GM12878 (cell line): ENCODE data around the gene FBLN7. TPM values are rescaled to one million over a fixed set of nuclear protein-coding genes. Genes with fewer than 3 reads are reported as not detected.

Experiments used
- ATAC-seq: fragments of 200-7000 bp; cut with Tn5 transposase; 3 replicates; pipeline ENCODE4 v1.9.1; 2020; ENCODE audit warnings: mild to moderate bottlenecking, moderate library complexity
- BruUV-seq: library from RNA; stranded (reverse); fragments of 400-500 nt; replicated peaks from 2 replicates; lab custom pipeline; 2021; lab: Mats Ljungman, UMichigan
- CTCF ChIA-PET: fragments of 300-600 bp; sonication (Branson Sonifier 250); formaldehyde crosslinking; extraction: SDS; loops from one replicate; lab custom pipeline; 2021; ENCODE audit warnings: inconsistent platforms; lab: Yijun Ruan, JAX
- POLR2A ChIA-PET: fragments of 350-600 bp; formaldehyde crosslinking; extraction: SDS; loops from one replicate; lab custom pipeline; 2021; ENCODE audit warnings: inconsistent platforms; lab: Charles Lee
- RAD21 ChIA-PET: fragments of 300-600 bp; sonication (Branson Sonifier 250); formaldehyde crosslinking; loops from one replicate; lab custom pipeline; 2023; ENCODE audit warnings: antibody characterized with exemption; ENCODE audit not compliant: unreplicated experiment; lab: Charles Lee
- SMC1A ChIA-PET: fragments of 300-600 bp; sonication (Branson Sonifier 250); formaldehyde crosslinking; loops from one replicate; lab custom pipeline; 2023; ENCODE audit not compliant: unreplicated experiment, uncharacterized antibody; lab: Charles Lee
- DNase-seq: peaks from one replicate; pipeline ENCODE4 v3.0.0-alpha.2; 2011; ENCODE audit warnings: low read depth, low spot score
- FAIRE-seq: peaks from 3 replicates; lab custom pipeline; 2011; peaks lifted over from hg19 to GRCh38; lab: Jason Lieb, UNC
- H2AFZ ChIP-seq: 2 replicates; pipeline ENCODE4 v1.6.0; 2011; ENCODE audit warnings: low read depth, low read length, control low read depth; ENCODE audit not compliant: control insufficient read depth
- H3K27ac ChIP-seq: 2 replicates; pipeline ENCODE4 v1.5.1; 2011; ENCODE audit warnings: control low read depth; ENCODE audit not compliant: control insufficient read depth, insufficient read depth
- H3K27me3 ChIP-seq, 2 experiments: replicated peaks in 1 of 2; 2 replicates each; pipeline versions ENCODE4 v1.6.0 to v1.6.1; 2011; ENCODE audit warnings: low read length in 1 of 2; ENCODE audit not compliant: control insufficient read depth in 2 of 2, insufficient read depth in 2 of 2
- H3K36me3 ChIP-seq, 2 experiments: 2 replicates each; pipeline ENCODE4 v1.5.1; 2011; ENCODE audit warnings: low read length in 1 of 2; ENCODE audit not compliant: control insufficient read depth in 2 of 2, insufficient read depth in 2 of 2
- H3K4me1 ChIP-seq: 2 replicates; pipeline ENCODE4 v1.6.1; 2011; ENCODE audit warnings: mild to moderate bottlenecking, low read length, moderate library complexity, mixed read lengths; ENCODE audit not compliant: control insufficient read depth, insufficient read depth
- H3K4me2 ChIP-seq: 2 replicates; pipeline ENCODE4 v1.6.0; 2011; ENCODE audit warnings: control low read depth; ENCODE audit not compliant: control insufficient read depth, insufficient read depth
- H3K4me3 ChIP-seq: fragments of 200-600 bp; sonication (generic); 2 replicates; pipeline ENCODE4 v1.5.1; 2016
- H3K79me2 ChIP-seq: 2 replicates; pipeline ENCODE4 v1.6.0; 2011; ENCODE audit warnings: low read length; ENCODE audit not compliant: control insufficient read depth, insufficient read depth
- H3K9ac ChIP-seq: 2 replicates; pipeline ENCODE4 v1.8.0; 2011; ENCODE audit warnings: low read length, control low read depth, mixed read lengths; ENCODE audit not compliant: control insufficient read depth, insufficient read depth
- H3K9me3 ChIP-seq: replicated peaks from 3 replicates; pipeline ENCODE4 v1.5.1; 2011; ENCODE audit warnings: mild to moderate bottlenecking, low read length; ENCODE audit not compliant: control insufficient read depth, insufficient read depth
- H4K20me1 ChIP-seq: 2 replicates; pipeline ENCODE4 v1.6.0; 2011; ENCODE audit not compliant: control insufficient read depth, insufficient read depth
- CTCF ChIP-seq, 3 experiments: IDR thresholded peaks in 2 of 3; conservative IDR thresholded peaks in 1 of 3; 2 replicates each; pipeline ENCODE4 v1.5.1; 2011; ENCODE audit warnings: low read depth in 3 of 3, low read length in 3 of 3, mild to moderate bottlenecking in 3 of 3, control low read depth in 2 of 3, moderate library complexity in 2 of 3, inconsistent platforms in 1 of 3, mixed read lengths in 1 of 3; ENCODE audit not compliant: control insufficient read depth in 2 of 3, insufficient read depth in 1 of 3; ENCODE audit errors: extremely low read depth in 1 of 3
- HCFC1 ChIP-seq: fragments of 150-350 bp; IDR thresholded peaks from 2 replicates; pipeline ENCODE4 v1.6.1; 2014; ENCODE audit warnings: low read length
- JUND ChIP-seq: IDR thresholded peaks from 2 replicates; pipeline ENCODE4 v1.6.1; 2012; ENCODE audit warnings: low read depth, mild to moderate bottlenecking, low read length, improper control_type of control experiment, moderate library complexity
- KLF5 ChIP-seq: fragments of 450-650 bp; IDR thresholded peaks from 2 replicates; pipeline ENCODE4 v1.6.1; 2014; ENCODE audit warnings: mild to moderate bottlenecking; ENCODE audit not compliant: partially characterized antibody
- MYB ChIP-seq: fragments of 150-350 bp; IDR thresholded peaks from 2 replicates; pipeline ENCODE4 v1.6.1; 2014; ENCODE audit warnings: mild to moderate bottlenecking, low read depth, low read length, borderline replicate concordance
- MYC ChIP-seq: IDR thresholded peaks from 2 replicates; pipeline ENCODE4 v1.6.1; 2011; ENCODE audit warnings: mild to moderate bottlenecking, low read length, moderate library complexity, inconsistent platforms; ENCODE audit not compliant: insufficient read depth, insufficient replicate concordance, insufficient read length, severe bottlenecking
- NFXL1 ChIP-seq: fragments of 450-650 bp; IDR thresholded peaks from 2 replicates; pipeline ENCODE4 v1.6.1; 2017; ENCODE audit warnings: antibody characterized with exemption, mild to moderate bottlenecking, borderline replicate concordance
- NRF1 ChIP-seq: conservative IDR thresholded peaks from 2 replicates; pipeline ENCODE4 v1.6.1; 2011; ENCODE audit warnings: mild to moderate bottlenecking, low read depth, low read length, improper control_type of control experiment
- RCOR1 ChIP-seq: conservative IDR thresholded peaks from 2 replicates; pipeline ENCODE4 v1.6.1; 2012; ENCODE audit warnings: low read depth, low read length, improper control_type of control experiment
- RUNX3 ChIP-seq: IDR thresholded peaks from 2 replicates; pipeline ENCODE4 v1.6.1; 2012; ENCODE audit warnings: low read length, inconsistent platforms
- SREBF1 ChIP-seq: IDR thresholded peaks from 2 replicates; pipeline ENCODE4 v1.6.1; 2012; ENCODE audit warnings: mild to moderate bottlenecking, low read length
- STAT3 ChIP-seq: IDR thresholded peaks from 2 replicates; pipeline ENCODE4 v1.6.1; 2011; ENCODE audit warnings: low read depth, low read length, improper control_type of control experiment
- ZNF384 ChIP-seq: IDR thresholded peaks from 2 replicates; pipeline ENCODE4 v1.6.1; 2012; ENCODE audit warnings: low read depth, mild to moderate bottlenecking, low read length, improper control_type of control experiment, borderline replicate concordance
- ZSCAN29 ChIP-seq: fragments of 450-650 bp; IDR thresholded peaks from 2 replicates; pipeline ENCODE4 v1.6.1; 2017; ENCODE audit warnings: mild to moderate bottlenecking, moderate library complexity
- WGBS: methylation state at CpG from one replicate; pipeline ENCODE4 v1.1.6; 2016; ENCODE audit warnings: low lambda C conversion rate; ENCODE audit not compliant: insufficient replicate concordance, insufficient coverage; ENCODE audit errors: missing lambda C conversion rate; 5-methylcytosine and 5-hydroxymethylcytosine counted together
- in situ Hi-C: fragments of 300-500 bp; cut with MboI; formaldehyde crosslinking; loops from 9 replicates; pipeline ENCODE4 v1.14.3; 2018; ENCODE audit warnings: mixed read lengths
- intact Hi-C: fragments of 100-400 bp; cut with micrococcal nuclease; formaldehyde crosslinking; loops from one replicate; pipeline ENCODE4 v1.14.2; 2022; ENCODE audit not compliant: unreplicated experiment
- polyA plus RNA-seq, 11 experiments: library from polyadenylated mRNA; depleted of rRNA in 4 of 11; unstranded in 6 of 11; stranded (reverse) in 5 of 11; fragments of >200 nt; fragmentation: Nextera tagmentation in 4 of 11; fragmentation: Illumina TruSeq in 1 of 11; extraction: Ambion mirVana in 4 of 11; extraction: Trizol in 1 of 11; gene quantifications; 1 replicate in 1 of 11; 2 replicates in 10 of 11; pipeline versions ENCODE4 v1.2.1 to v1.2.3, GENCODE V29; 2011 to 2016; ENCODE audit warnings: inconsistent platforms in 2 of 11, missing spikeins in 2 of 11, low read depth in 1 of 11
- total RNA-seq, 4 experiments: library from RNA; depleted of rRNA in 3 of 4; stranded (reverse); fragments of >200 nt in 3 of 4; fragmentation: Illumina TruSeq in 1 of 4; extraction: Trizol in 1 of 4; gene quantifications; 2 replicates each; pipeline versions ENCODE4 v1.2.1 to v1.2.3, GENCODE V29; 2013 to 2021
- TF ChIP-seq, protein P1 (sequence below): fragments of 450-650 bp; IDR thresholded peaks from 2 replicates; pipeline ENCODE4 v1.6.1; 2014; ENCODE audit warnings: mild to moderate bottlenecking

Gene FBLN7
- total and polyA plus RNA-seq, 10 of the 15 experiments (the other 5 are each of a cell fraction or from before 2014, with no cell fraction given) = 0.01 to 0.10 (median 0.01) TPM; not detected in 7

DNA sequence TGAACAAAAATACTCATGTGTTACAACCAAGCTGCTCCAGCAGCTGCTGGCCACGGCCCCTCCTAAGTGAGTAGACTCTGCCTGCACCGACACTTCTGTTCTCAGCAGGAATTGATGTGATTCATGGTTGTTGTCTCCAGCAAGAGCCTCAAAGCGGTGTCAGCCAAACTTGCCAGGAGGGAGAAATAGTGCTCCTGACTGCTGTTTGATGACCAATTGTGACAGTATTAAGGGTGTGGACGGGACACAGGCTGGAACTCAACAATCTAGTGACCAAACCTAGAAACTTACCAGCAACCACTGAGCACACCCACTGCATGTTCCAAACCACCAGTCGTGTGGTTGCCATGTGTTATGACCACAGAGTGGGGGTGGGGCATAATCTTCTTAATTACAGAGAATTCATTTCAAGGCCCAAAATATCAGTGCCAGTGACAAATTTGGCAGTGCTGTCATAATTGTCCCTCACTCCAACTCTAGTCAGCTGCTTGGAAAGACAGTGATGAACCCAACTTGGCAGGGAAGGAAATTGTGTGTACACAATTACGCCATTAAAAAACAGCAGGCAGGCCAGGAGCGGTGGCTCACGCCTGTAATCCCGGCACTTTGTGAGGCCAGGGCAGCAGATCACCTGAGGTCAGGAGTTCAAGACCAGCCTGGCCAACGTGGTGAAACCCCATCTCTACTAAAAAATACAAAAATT lies 30.4 kb downstream of the FBLN7 start:
- in situ Hi-C loops (no loop called here), intact Hi-C loops (no loop called here)
- no peak for FAIRE-seq
- ChIA-PET POLR2A (no interaction called here), RAD21 (no interaction called here), CTCF (interaction anchor here (0.6 kb wide), 1 partner anchor 91 kb away, joined by 3 read pairs; no protein-coding TSS in a partner anchor), SMC1A (no interaction called here)
- Histone ChIP-seq H3K4me2 (no peak overlapping the region), H3K9ac (no peak overlapping the region), H4K20me1 (no peaks in the 10 kb centered on the region), H3K27me3 (no peaks in the 10 kb centered on the region), H3K4me1 (no peaks in the 10 kb centered on the region), H3K36me3 (no peaks in the 10 kb centered on the region), H3K79me2 (no peaks in the 10 kb centered on the region), H3K27ac (no peak overlapping the region), H3K9me3 (no peaks in the 10 kb centered on the region), H2AFZ (no peak overlapping the region), H3K4me3 (no peak overlapping the region)
- TF ChIP-seq ZSCAN29 (no peak), MYC (no peak), CTCF (IDR thresholded peaks at IDR 0.05 in 2 of 3, conservative IDR thresholded peaks at IDR 0.05 in 1 of 3; ENCODE audit: control insufficient read depth in 2 of 3, extremely low read depth in 1 of 3, insufficient read depth in 1 of 3, low read depth in 3 of 3, low read length in 3 of 3) (no peak), MYB (no peak), RCOR1 (no peak), NRF1 (no peak), KLF5 (no peak), NFXL1 (no peak), JUND (no peak), SREBF1 (no peak), ZNF384 (no peak), RUNX3 (no peak), STAT3 (no peak), HCFC1 (no peak)
- TF ChIP-seq, protein P1, sequence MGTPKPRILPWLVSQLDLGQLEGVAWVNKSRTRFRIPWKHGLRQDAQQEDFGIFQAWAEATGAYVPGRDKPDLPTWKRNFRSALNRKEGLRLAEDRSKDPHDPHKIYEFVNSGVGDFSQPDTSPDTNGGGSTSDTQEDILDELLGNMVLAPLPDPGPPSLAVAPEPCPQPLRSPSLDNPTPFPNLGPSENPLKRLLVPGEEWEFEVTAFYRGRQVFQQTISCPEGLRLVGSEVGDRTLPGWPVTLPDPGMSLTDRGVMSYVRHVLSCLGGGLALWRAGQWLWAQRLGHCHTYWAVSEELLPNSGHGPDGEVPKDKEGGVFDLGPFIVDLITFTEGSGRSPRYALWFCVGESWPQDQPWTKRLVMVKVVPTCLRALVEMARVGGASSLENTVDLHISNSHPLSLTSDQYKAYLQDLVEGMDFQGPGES = no peak
- no peak for ATAC-seq
- 62% methylated on average over 10 of the region's 10 CpGs for WGBS
- no peak for DNase-seq
- BruUV-seq = no TSS peak
